Measurements from ENCODE around the gene NRG2. TPM values are rescaled to one million over a fixed set of nuclear protein-coding genes. Genes with fewer than 3 reads are reported as not detected.

Gene NRG2
- total and polyA plus RNA-seq, 2 of the 4 experiments (the other 2 are of a cell fraction): 0.18 TPM; not detected in 1

GRCh38 chr5:139812323-139812722, 230.8 kb downstream of the NRG2 start:
- TF ChIP-seq MAFK (IDR thresholded peaks at IDR 0.05; ENCODE audit: low read depth, low read length): no peak
- no peak for TF ChIP-seq RFX5 (IDR thresholded peaks at IDR 0.05; ENCODE audit: low read depth, low read length)
- TF ChIP-seq, protein P1, sequence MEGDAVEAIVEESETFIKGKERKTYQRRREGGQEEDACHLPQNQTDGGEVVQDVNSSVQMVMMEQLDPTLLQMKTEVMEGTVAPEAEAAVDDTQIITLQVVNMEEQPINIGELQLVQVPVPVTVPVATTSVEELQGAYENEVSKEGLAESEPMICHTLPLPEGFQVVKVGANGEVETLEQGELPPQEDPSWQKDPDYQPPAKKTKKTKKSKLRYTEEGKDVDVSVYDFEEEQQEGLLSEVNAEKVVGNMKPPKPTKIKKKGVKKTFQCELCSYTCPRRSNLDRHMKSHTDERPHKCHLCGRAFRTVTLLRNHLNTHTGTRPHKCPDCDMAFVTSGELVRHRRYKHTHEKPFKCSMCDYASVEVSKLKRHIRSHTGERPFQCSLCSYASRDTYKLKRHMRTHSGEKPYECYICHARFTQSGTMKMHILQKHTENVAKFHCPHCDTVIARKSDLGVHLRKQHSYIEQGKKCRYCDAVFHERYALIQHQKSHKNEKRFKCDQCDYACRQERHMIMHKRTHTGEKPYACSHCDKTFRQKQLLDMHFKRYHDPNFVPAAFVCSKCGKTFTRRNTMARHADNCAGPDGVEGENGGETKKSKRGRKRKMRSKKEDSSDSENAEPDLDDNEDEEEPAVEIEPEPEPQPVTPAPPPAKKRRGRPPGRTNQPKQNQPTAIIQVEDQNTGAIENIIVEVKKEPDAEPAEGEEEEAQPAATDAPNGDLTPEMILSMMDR (conservative IDR thresholded peaks at IDR 0.05; ENCODE audit: low read depth, low read length): no peak
- no peak for TF ChIP-seq SMC3 (IDR thresholded peaks at IDR 0.05; ENCODE audit: low read depth, low read length)
- no peak for TF ChIP-seq CHD1 (IDR thresholded peaks at IDR 0.05; ENCODE audit: low read depth, low read length)
- no peak for TF ChIP-seq FOS (IDR thresholded peaks at IDR 0.05; ENCODE audit: low read depth, low read length)
- TF ChIP-seq ELK1 (IDR thresholded peaks at IDR 0.05; ENCODE audit: borderline replicate concordance, low read depth, low read length): no peak
- TF ChIP-seq RCOR1 (IDR thresholded peaks at IDR 0.05; ENCODE audit: insufficient replicate concordance, low read length): no peak
- no peak for TF ChIP-seq BHLHE40 (IDR thresholded peaks at IDR 0.05; ENCODE audit: low read depth, low read length)
- TF ChIP-seq MXI1 (IDR thresholded peaks at IDR 0.05; ENCODE audit: borderline replicate concordance, low read depth, low read length): no peak
- TF ChIP-seq MAZ (IDR thresholded peaks at IDR 0.05; ENCODE audit: borderline replicate concordance, low read depth, low read length): no peak
- TF ChIP-seq CEBPB (IDR thresholded peaks at IDR 0.05; ENCODE audit: low read depth, low read length): no peak
- no peak for TF ChIP-seq USF2 (IDR thresholded peaks at IDR 0.05; ENCODE audit: low read depth, low read length)
- intact Hi-C loops (cut with micrococcal nuclease): no loop called here
- no peak overlapping the region for H2AFZ ChIP-seq (replicated peaks; ENCODE audit: low read length, poor library complexity)
- H3K14ac ChIP-seq (replicated peaks; ENCODE audit: low read depth, low read length): no peak overlapping the region
- H2BK20ac ChIP-seq (ENCODE audit: low read depth, low read length): no peak overlapping the region
- ChIA-PET POLR2A (ENCODE audit: unreplicated experiment) (no interaction called here), CTCF (no interaction called here)
- dilution Hi-C loops (cut with HindIII; ENCODE audit: low sequenced_read_pairs, unreplicated experiment): no loop called here
- H4K91ac ChIP-seq (ENCODE audit: insufficient read depth, low read depth, low read length): no peak overlapping the region
- H3K79me1 ChIP-seq (ENCODE audit: low read depth in 1 of 2, low read length in 2 of 2): no peaks in the 10 kb centered on the region
- H3K36me3 ChIP-seq (ENCODE audit: control insufficient read depth, insufficient read depth, low read length): no peaks in the 10 kb centered on the region
- ATAC-seq (ENCODE audit: low read depth): no peak
- peaks cover 39% of the 10 kb centered on the region for H3K27me3 ChIP-seq (ENCODE audit: control insufficient read depth, insufficient read depth, low read length)
- BruUV-seq (replicated peaks): no TSS peak
- no peak overlapping the region for H2AK9ac ChIP-seq (replicated peaks; ENCODE audit: low read depth, low read length, poor library complexity)
- H4K20me1 ChIP-seq (ENCODE audit: insufficient read depth, low read length): no peaks in the 10 kb centered on the region
- no peak overlapping the region for H2AK5ac ChIP-seq (ENCODE audit: low read depth, low read length)
- no peak overlapping the region for H3K4me2 ChIP-seq (ENCODE audit: low read depth, low read length)
- H3K4me3 ChIP-seq (ENCODE audit: insufficient read depth, low read depth, low read length): no peak overlapping the region
- no peak overlapping the region for H3K27ac ChIP-seq (ENCODE audit: insufficient read depth, low read length)
- no peak overlapping the region for H3K18ac ChIP-seq (ENCODE audit: low read depth, low read length)
- in situ Hi-C loops (cut with MboI; ENCODE audit: low sequenced_read_pairs): no loop called here
- H3K23ac ChIP-seq (ENCODE audit: low read depth, low read length): no peak overlapping the region
- H4K8ac ChIP-seq (ENCODE audit: low read depth in 2 of 2, low read length in 2 of 2): no peak overlapping the region
- no peak overlapping the region for H2BK15ac ChIP-seq (ENCODE audit: low read depth, low read length)
- H3K4me1 ChIP-seq (ENCODE audit: control insufficient read depth, insufficient read depth, low read length): no peaks in the 10 kb centered on the region
- 60% methylated on average over 1 of the region's 5 CpGs; no CpG with 5 or more reads in 1 of the 2 experiments for WGBS, 2 experiments (ENCODE audit: extremely low coverage in 2 of 2, insufficient read length in 1 of 2)
- H3K9ac ChIP-seq (ENCODE audit: low read depth, low read length): no peak overlapping the region
- no peak overlapping the region for H2BK5ac ChIP-seq (ENCODE audit: low read depth, low read length, poor library complexity, severe bottlenecking)
- no peak overlapping the region for H2BK120ac ChIP-seq (ENCODE audit: low read depth, low read length)
- H4K5ac ChIP-seq (ENCODE audit: low read depth, low read length): no peak overlapping the region
- no peak overlapping the region for H3K56ac ChIP-seq (ENCODE audit: extremely low read depth, insufficient read depth, low read length)
- no peaks in the 10 kb centered on the region for H3K9me1 ChIP-seq (ENCODE audit: insufficient read depth, low read length)
- no peak for DNase-seq
- H3K9me3 ChIP-seq (ENCODE audit: control insufficient read depth, insufficient read depth, low read length): no peaks in the 10 kb centered on the region
- no peak overlapping the region for H3K4ac ChIP-seq (ENCODE audit: low read depth, low read length)

All from IMR-90 (cell line).